ENCODE results near the gene SLC39A9. TPM values are rescaled to one million over a fixed set of nuclear protein-coding genes. Genes with fewer than 3 reads are reported as not detected.

Gene SLC39A9
- total RNA-seq, 1 experiment from 2014 or later = 80.2 TPM

- TF ChIP-seq EZH2phosphoT487 (IDR thresholded peaks at IDR 0.05; ENCODE audit: borderline replicate concordance) = no peak
Observed at GRCh38 chr14:69366761-69367160, 31.7 kb upstream of the SLC39A9 start (continued).

- no peak overlapping the region for H2AFZ ChIP-seq (ENCODE audit: low read depth, low read length, poor library complexity, severe bottlenecking)
- ChIA-PET CTCF (no interaction called here), RAD21 (ENCODE audit: low non-redundant PET in 1 of 2, low total read pairs in 2 of 2, uncharacterized antibody in 2 of 2, unreplicated experiment in 2 of 2) (no interaction called here), POLR2A (interaction anchor here (1.5 kb wide), 1 partner anchor 30 kb away, joined by 4 read pairs; the partner anchor contains the start of genes ERH and SLC39A9)
- no TSS peak for BruUV-seq (replicated peaks)
- intact Hi-C loops (cut with micrococcal nuclease) = no loop called here
- H3K27ac ChIP-seq (ENCODE audit: low read depth, low read length) = no peak overlapping the region
- no peaks in the 10 kb centered on the region for H3K36me3 ChIP-seq (ENCODE audit: control insufficient read depth in 1 of 2, insufficient read depth in 2 of 2, low read length in 2 of 2)
- no peak overlapping the region for H3K4me2 ChIP-seq (ENCODE audit: low read length)
- DNase-seq (ENCODE audit: low read depth, low spot score) (no peak), ATAC-seq (no peak)
- no peak overlapping the region for H3K9ac ChIP-seq (ENCODE audit: low read length)
- TF ChIP-seq SRF (IDR thresholded peaks at IDR 0.05; ENCODE audit: low read depth) = no peak
- no peak for TF ChIP-seq ELF1 (IDR thresholded peaks at IDR 0.05; ENCODE audit: borderline replicate concordance, low read depth)
- no peak overlapping the region for H3K4me3 ChIP-seq (replicated peaks in 1 of 2; ENCODE audit: low read depth in 1 of 2, low read length in 2 of 2)
- no peaks in the 10 kb centered on the region for H3K4me1 ChIP-seq (ENCODE audit: control insufficient read depth in 1 of 2, insufficient read depth in 2 of 2, low read length in 2 of 2)
- no peaks in the 10 kb centered on the region for H3K9me3 ChIP-seq (ENCODE audit: control insufficient read depth in 1 of 2, insufficient read depth in 1 of 2, low read depth in 1 of 2, low read length in 2 of 2)
- no peaks in the 10 kb centered on the region for H3K27me3 ChIP-seq (ENCODE audit: insufficient read depth, low read length)
- H3K79me2 ChIP-seq (ENCODE audit: insufficient read depth, low read length) = no peaks in the 10 kb centered on the region
- no peaks in the 10 kb centered on the region for H3K9me2 ChIP-seq (ENCODE audit: insufficient read depth)
- no peaks in the 10 kb centered on the region for H4K20me1 ChIP-seq (ENCODE audit: insufficient read depth)
Observed at GRCh38 chr14:69368381-69368780, 30.1 kb upstream of the SLC39A9 start.

GRCh38 chr14:69370061-69370460, 28.4 kb upstream of the SLC39A9 start:
- Histone ChIP-seq H3K4me3 (replicated peaks in 1 of 2; ENCODE audit: low read depth in 1 of 2, low read length in 2 of 2) (no peak overlapping the region), H4K20me1 (ENCODE audit: insufficient read depth) (no peaks in the 10 kb centered on the region), H3K9ac (ENCODE audit: low read length) (no peak overlapping the region), H3K79me2 (ENCODE audit: insufficient read depth, low read length) (no peaks in the 10 kb centered on the region), H3K4me1 (ENCODE audit: control insufficient read depth in 1 of 2, insufficient read depth in 2 of 2, low read length in 2 of 2) (no peaks in the 10 kb centered on the region), H3K9me2 (ENCODE audit: insufficient read depth) (no peaks in the 10 kb centered on the region), H3K36me3 (ENCODE audit: control insufficient read depth in 1 of 2, insufficient read depth in 2 of 2, low read length in 2 of 2) (no peaks in the 10 kb centered on the region), H2AFZ (ENCODE audit: low read depth, low read length, poor library complexity, severe bottlenecking) (no peak overlapping the region), H3K27ac (ENCODE audit: low read depth, low read length) (no peak overlapping the region), H3K4me2 (ENCODE audit: low read length) (no peak overlapping the region), H3K9me3 (ENCODE audit: control insufficient read depth in 1 of 2, insufficient read depth in 1 of 2, low read depth in 1 of 2, low read length in 2 of 2) (no peaks in the 10 kb centered on the region), H3K27me3 (ENCODE audit: insufficient read depth, low read length) (no peaks in the 10 kb centered on the region)
- ChIA-PET POLR2A (no interaction called here), RAD21 (ENCODE audit: low non-redundant PET in 1 of 2, low total read pairs in 2 of 2, uncharacterized antibody in 2 of 2, unreplicated experiment in 2 of 2) (no interaction called here), CTCF (interaction anchor here (1.2 kb wide), 1 partner anchor 23 kb away, joined by 3 read pairs; no protein-coding TSS in a partner anchor)
- ATAC-seq (no peak), DNase-seq (ENCODE audit: low read depth, low spot score) (no peak)
- intact Hi-C loops (cut with micrococcal nuclease) = no loop called here
- no TSS peak for BruUV-seq (replicated peaks)
- TF ChIP-seq EZH2 (IDR thresholded peaks at IDR 0.05) (no peak), POLR2AphosphoS5 (IDR thresholded peaks at IDR 0.05; ENCODE audit: low read depth, low read length) (no peak), ELF1 (IDR thresholded peaks at IDR 0.05; ENCODE audit: borderline replicate concordance, low read depth) (no peak)
